ENCODE results near the gene PTK6.

GRCh38 chr20:63565021-63565698, 28.0 kb upstream of the PTK6 start:
- no peak for TF ChIP-seq EZH2 (IDR thresholded peaks at IDR 0.05)
- no peak for TF ChIP-seq POLR2AphosphoS5 (IDR thresholded peaks at IDR 0.05; ENCODE audit: borderline replicate concordance, low read depth, low read length)
- TF ChIP-seq FOXP2 (optimal IDR thresholded peaks at IDR 0.05; ENCODE audit: control extremely low read depth, extremely low read length, insufficient read depth): no peak
